Fibroblast of pulmonary artery (primary cell): Measurements from ENCODE around the gene ARHGEF39.

Experiments used
- DNase-seq: peaks from one replicate; pipeline ENCODE4 v3.0.0-alpha.2; 2010; ENCODE audit warnings: low read depth
- H3K4me3 ChIP-seq: replicated peaks from 2 replicates; pipeline ENCODE4 v1.5.1; 2011; ENCODE audit warnings: low read depth, mild to moderate bottlenecking, control low read depth, low read length, moderate library complexity
- TF ChIP-seq, protein P1 (sequence below): IDR thresholded peaks from 2 replicates; pipeline ENCODE4 v1.5.1; 2011; ENCODE audit warnings: mild to moderate bottlenecking, control low read depth, low read length, inconsistent platforms; ENCODE audit errors: missing control alignments

Gene ARHGEF39, protein sequence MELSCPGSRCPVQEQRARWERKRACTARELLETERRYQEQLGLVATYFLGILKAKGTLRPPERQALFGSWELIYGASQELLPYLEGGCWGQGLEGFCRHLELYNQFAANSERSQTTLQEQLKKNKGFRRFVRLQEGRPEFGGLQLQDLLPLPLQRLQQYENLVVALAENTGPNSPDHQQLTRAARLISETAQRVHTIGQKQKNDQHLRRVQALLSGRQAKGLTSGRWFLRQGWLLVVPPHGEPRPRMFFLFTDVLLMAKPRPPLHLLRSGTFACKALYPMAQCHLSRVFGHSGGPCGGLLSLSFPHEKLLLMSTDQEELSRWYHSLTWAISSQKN

GRCh38 chr9:35664531-35665470, at the start of gene ARHGEF39:
ARHGEF39 (minus strand) TSS chr9:35665195; CDS start chr9:35665169, 26 bp downstream.
- peak; percentile 70 for DNase-seq
- TF ChIP-seq, protein P1, sequence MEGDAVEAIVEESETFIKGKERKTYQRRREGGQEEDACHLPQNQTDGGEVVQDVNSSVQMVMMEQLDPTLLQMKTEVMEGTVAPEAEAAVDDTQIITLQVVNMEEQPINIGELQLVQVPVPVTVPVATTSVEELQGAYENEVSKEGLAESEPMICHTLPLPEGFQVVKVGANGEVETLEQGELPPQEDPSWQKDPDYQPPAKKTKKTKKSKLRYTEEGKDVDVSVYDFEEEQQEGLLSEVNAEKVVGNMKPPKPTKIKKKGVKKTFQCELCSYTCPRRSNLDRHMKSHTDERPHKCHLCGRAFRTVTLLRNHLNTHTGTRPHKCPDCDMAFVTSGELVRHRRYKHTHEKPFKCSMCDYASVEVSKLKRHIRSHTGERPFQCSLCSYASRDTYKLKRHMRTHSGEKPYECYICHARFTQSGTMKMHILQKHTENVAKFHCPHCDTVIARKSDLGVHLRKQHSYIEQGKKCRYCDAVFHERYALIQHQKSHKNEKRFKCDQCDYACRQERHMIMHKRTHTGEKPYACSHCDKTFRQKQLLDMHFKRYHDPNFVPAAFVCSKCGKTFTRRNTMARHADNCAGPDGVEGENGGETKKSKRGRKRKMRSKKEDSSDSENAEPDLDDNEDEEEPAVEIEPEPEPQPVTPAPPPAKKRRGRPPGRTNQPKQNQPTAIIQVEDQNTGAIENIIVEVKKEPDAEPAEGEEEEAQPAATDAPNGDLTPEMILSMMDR: no peak
- peak within 1 kb of the TSS; percentile 61 for H3K4me3 ChIP-seq

DNA sequence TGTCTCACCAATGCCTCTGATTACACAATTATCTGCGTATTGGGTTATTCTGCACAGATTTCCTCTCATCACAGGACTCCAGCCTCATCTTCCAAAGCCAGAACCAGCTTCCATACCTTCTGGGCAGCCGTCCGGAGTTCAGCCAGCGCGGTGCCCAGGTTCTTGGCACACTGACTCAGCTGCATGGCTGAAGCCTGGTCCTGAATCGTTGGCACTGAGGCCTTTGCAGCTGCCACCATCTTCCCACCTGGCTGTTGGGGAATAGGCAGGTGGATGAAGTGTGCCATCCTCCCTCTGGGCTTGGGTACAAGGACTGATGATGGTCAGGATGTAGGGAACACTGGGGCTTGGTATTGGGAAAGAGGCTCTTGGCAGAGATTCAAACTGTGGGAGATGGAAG, 49.1 kb upstream of the ARHGEF39 start:
- no peak overlapping the region for H3K4me3 ChIP-seq
- no peak for DNase-seq
- TF ChIP-seq, protein P1: no peak

DNA sequence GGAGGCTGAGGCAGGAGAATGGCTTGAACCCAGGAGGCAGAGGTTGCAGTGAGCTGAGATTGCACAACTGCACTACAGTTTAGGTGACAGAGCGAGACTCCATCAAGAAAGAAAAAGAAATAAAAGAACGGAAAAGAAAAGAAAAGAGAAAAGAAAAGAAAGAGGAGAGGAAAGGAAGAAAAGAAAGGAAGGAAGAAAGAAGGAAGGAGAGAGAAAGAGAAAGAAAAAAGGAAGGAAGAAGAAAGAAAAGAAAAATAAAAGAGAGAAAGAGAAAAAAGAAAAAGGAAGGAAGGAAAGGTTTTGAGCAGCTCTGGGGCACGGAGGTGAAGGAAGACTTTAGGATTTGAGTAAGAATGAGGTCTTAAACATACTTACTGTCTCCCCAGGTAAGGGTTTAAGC, 48.6 kb upstream of the ARHGEF39 start:
- no peak for DNase-seq
- H3K4me3 ChIP-seq: no peak overlapping the region
- TF ChIP-seq, protein P1: no peak

DNA sequence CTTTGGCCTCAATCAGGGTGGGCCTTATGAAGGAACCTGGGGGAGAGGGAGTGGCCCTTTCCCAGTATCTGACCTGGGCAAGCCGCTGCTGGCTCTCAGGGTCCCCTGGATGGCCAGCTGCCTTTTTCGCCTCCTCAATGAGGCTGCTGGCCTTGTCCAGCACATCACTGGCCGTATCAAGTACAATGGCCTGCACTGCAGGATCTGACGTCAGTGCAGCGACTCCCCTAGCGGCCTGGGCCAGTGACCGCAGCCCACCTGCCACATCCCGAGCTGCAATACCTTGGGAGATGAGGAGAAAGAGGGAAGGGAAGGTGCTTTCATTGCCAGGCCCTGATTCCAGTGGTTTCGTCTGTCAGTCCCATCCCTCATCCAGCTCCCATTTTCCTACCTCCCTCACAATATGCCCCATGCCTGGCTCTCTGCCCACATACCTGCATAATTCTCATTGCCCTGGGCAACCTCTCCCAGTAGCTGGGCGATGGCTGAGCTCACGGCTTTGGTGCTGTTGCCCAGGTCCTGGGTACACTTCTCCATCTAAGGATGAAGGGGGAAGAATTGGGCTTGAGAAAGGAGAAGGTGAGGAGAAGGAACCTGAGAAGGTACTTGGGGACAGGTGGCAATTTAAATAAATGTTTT, 47.9 kb upstream of the ARHGEF39 start:
- DNase-seq: no peak
- no peak overlapping the region for H3K4me3 ChIP-seq
- TF ChIP-seq, protein P1: no peak

- TF ChIP-seq, protein P1: no peak
- H3K4me3 ChIP-seq: no peak overlapping the region
- no peak for DNase-seq
These were observed 46.8 kb upstream of the ARHGEF39 start for GRCh38 chr9:35711501-35712428.
